Stomach smooth muscle (tissue), 2 donors: ENCODE results near the gene NUMA1.
A peak's percentile ranks its signal among the peaks of the same experiment; 100 is the strongest.

Source experiments
- H3K27ac ChIP-seq: one replicate; pipeline ENCODE4 v1.7.0; 2013; ENCODE audit warnings: mild to moderate bottlenecking, low read length, inconsistent platforms
- H3K27me3 ChIP-seq, 2 donors: one replicate each; pipeline ENCODE4 v1.7.0; 2013; ENCODE audit warnings: low read length in 2 of 2; ENCODE audit not compliant: insufficient read depth in 2 of 2, control insufficient read depth in 1 of 2
- H3K36me3 ChIP-seq, 2 donors: one replicate each; pipeline ENCODE4 v1.7.0; 2013; ENCODE audit warnings: low read length in 2 of 2; ENCODE audit not compliant: control insufficient read depth in 2 of 2, insufficient read depth in 2 of 2
- H3K4me1 ChIP-seq: one replicate; pipeline ENCODE4 v1.7.0; 2013; ENCODE audit warnings: low read length; ENCODE audit not compliant: control insufficient read depth, insufficient read depth
- H3K4me3 ChIP-seq, 2 donors: one replicate each; pipeline ENCODE4 v1.7.0; 2013; ENCODE audit warnings: low read length in 2 of 2
- H3K9ac ChIP-seq, 2 donors: one replicate each; pipeline ENCODE4 v1.7.0; 2013; ENCODE audit warnings: low read length in 2 of 2, mild to moderate bottlenecking in 1 of 2
- H3K9me3 ChIP-seq, 2 donors: one replicate each; pipeline ENCODE4 v1.7.0; 2013; ENCODE audit warnings: low read length in 2 of 2; ENCODE audit not compliant: control insufficient read depth in 2 of 2
- donor health status: healthy.
- donor health status: Pancreatic carcinoma.

The NUMA1 gene

GRCh38 chr11:72100462-72100861 lies 20.1 kb upstream of the NUMA1 start:
- Histone ChIP-seq H3K9me3 (no peaks in the 10 kb centered on the region), H3K36me3 (peaks cover 26 to 44% of the 10 kb centered on the region in 2 donors), H3K4me1 (peaks cover 42% of the 10 kb centered on the region), H3K27me3 (no peaks in the 10 kb centered on the region), H3K9ac (peak overlapping the region in 1 of 2 donors; percentile 42), H3K4me3 (no peak overlapping the region), H3K27ac (no peak overlapping the region)

GRCh38 chr11:72100009-72100408 lies 19.7 kb upstream of the NUMA1 start:
- H3K4me3 ChIP-seq: no peak overlapping the region
- H3K9ac ChIP-seq: peak overlapping the region in 1 of 2 donors; percentile 21
- peaks cover 42% of the 10 kb centered on the region for H3K4me1 ChIP-seq
- H3K27ac ChIP-seq: no peak overlapping the region
- no peaks in the 10 kb centered on the region for H3K9me3 ChIP-seq
- no peaks in the 10 kb centered on the region for H3K27me3 ChIP-seq
- peaks cover 28 to 48% of the 10 kb centered on the region in 2 donors for H3K36me3 ChIP-seq

GRCh38 chr11:72098741-72099140 lies 18.4 kb upstream of the NUMA1 start:
- Histone ChIP-seq H3K4me3 (no peak overlapping the region), H3K36me3 (peaks cover 35 to 54% of the 10 kb centered on the region in 2 donors), H3K4me1 (peaks cover 40% of the 10 kb centered on the region), H3K27ac (no peak overlapping the region), H3K27me3 (no peaks in the 10 kb centered on the region), H3K9me3 (no peaks in the 10 kb centered on the region), H3K9ac (peak overlapping the region in 1 of 2 donors; percentile 21)

GRCh38 chr11:72091292-72091691 lies 10.9 kb upstream of the NUMA1 start:
- H3K36me3 ChIP-seq: peaks cover 25 to 28% of the 10 kb centered on the region in 2 donors
- peak overlapping the region; percentile 18 to 47 for H3K9ac ChIP-seq
- H3K4me1 ChIP-seq: peaks cover 7% of the 10 kb centered on the region
- H3K9me3 ChIP-seq: no peaks in the 10 kb centered on the region
- no peak overlapping the region for H3K4me3 ChIP-seq
- H3K27ac ChIP-seq: peak overlapping the region; percentile 8
- no peaks in the 10 kb centered on the region for H3K27me3 ChIP-seq

- no peak overlapping the region for H3K27ac ChIP-seq
Observed at GRCh38 chr11:72088076-72088808, 7.9 kb upstream of the NUMA1 start.

GRCh38 chr11:72085621-72086351 lies 5.4 kb upstream of the NUMA1 start:
- H3K27ac ChIP-seq: no peak overlapping the region
- no peaks in the 10 kb centered on the region for H3K27me3 ChIP-seq
- no peaks in the 10 kb centered on the region for H3K9me3 ChIP-seq
- peaks cover 18% of the 10 kb centered on the region in 2 donors for H3K36me3 ChIP-seq
- peaks cover 6% of the 10 kb centered on the region for H3K4me1 ChIP-seq
- H3K4me3 ChIP-seq: no peak overlapping the region
- H3K9ac ChIP-seq: no peak overlapping the region

More at GRCh38 chr11:72088076-72088808, 7.9 kb upstream of the NUMA1 start:
- H3K27me3 ChIP-seq: no peaks in the 10 kb centered on the region
- H3K9ac ChIP-seq: peak overlapping the region in 1 of 2 donors; percentile 1
- H3K36me3 ChIP-seq: peaks cover 18% of the 10 kb centered on the region in 2 donors
- H3K9me3 ChIP-seq: no peaks in the 10 kb centered on the region
- peaks cover 7% of the 10 kb centered on the region for H3K4me1 ChIP-seq
- H3K4me3 ChIP-seq: no peak overlapping the region

- H3K9ac ChIP-seq: no peak overlapping the region
- no peak overlapping the region for H3K27ac ChIP-seq
- H3K4me1 ChIP-seq: peaks cover 7% of the 10 kb centered on the region
- no peaks in the 10 kb centered on the region for H3K9me3 ChIP-seq
- H3K27me3 ChIP-seq: no peaks in the 10 kb centered on the region
- H3K4me3 ChIP-seq: no peak overlapping the region
- H3K36me3 ChIP-seq: peaks cover 9 to 15% of the 10 kb centered on the region in 2 donors
Observed at GRCh38 chr11:72084965-72085364, 4.6 kb upstream of the NUMA1 start.

- H3K27ac ChIP-seq: no peak overlapping the region
- no peak overlapping the region for H3K4me3 ChIP-seq
- no peaks in the 10 kb centered on the region for H3K27me3 ChIP-seq
- H3K9ac ChIP-seq: no peak overlapping the region
- H3K4me1 ChIP-seq: peaks cover 11% of the 10 kb centered on the region
- peaks cover 8 to 12% of the 10 kb centered on the region in 2 donors for H3K36me3 ChIP-seq
- no peaks in the 10 kb centered on the region for H3K9me3 ChIP-seq
Observed at GRCh38 chr11:72084076-72084475, 3.7 kb upstream of the NUMA1 start.

GRCh38 chr11:72083414-72083813 lies 3.1 kb upstream of the NUMA1 start:
- Histone ChIP-seq H3K4me1 (peaks cover 12% of the 10 kb centered on the region), H3K27ac (no peak overlapping the region), H3K9me3 (no peaks in the 10 kb centered on the region), H3K27me3 (no peaks in the 10 kb centered on the region), H3K36me3 (peaks cover 5 to 7% of the 10 kb centered on the region in 2 donors), H3K4me3 (no peak overlapping the region), H3K9ac (no peak overlapping the region)

GRCh38 chr11:72081821-72082453 lies 1.6 kb upstream of the NUMA1 start:
- Histone ChIP-seq H3K9ac (no peak overlapping the region), H3K9me3 (no peaks in the 10 kb centered on the region), H3K4me3 (no peak overlapping the region), H3K4me1 (peaks cover 12% of the 10 kb centered on the region), H3K36me3 (peaks cover 3% of the 10 kb centered on the region in 2 donors), H3K27me3 (no peaks in the 10 kb centered on the region), H3K27ac (peak overlapping the region; percentile 92)
